ENCODE data around the gene SRD5A1. TPM values are rescaled to one million over a fixed set of nuclear protein-coding genes. Genes with fewer than 3 reads are reported as not detected.

SRD5A1 gene
- total RNA-seq, 1 experiment from 2014 or later = 24.7 TPM

DNA sequence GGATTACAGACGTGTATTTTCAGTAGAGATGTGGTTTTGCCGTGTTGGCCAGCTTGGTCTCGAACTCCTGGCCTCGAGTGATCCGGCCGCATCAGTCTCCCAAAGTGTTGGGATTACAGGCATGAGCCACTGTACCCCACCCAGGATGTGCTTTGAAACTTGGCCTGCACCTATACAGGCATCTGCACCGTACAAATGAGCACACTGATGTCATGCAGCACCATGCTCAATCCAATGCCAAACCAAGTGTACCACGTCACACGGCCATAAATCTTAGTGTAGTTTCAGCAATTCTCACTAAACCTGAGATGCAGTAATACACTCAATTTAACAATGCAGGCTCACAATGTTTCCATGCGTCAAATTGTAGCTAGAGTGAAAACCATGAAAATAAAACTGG is 6.7 kb upstream of the SRD5A1 start:
- H3K4me3 ChIP-seq (replicated peaks in 1 of 2; ENCODE audit: low read depth in 1 of 2, low read length in 2 of 2) = no peak overlapping the region
- no TSS peak for BruUV-seq (replicated peaks)

More for the DNA sequence above, 6.7 kb upstream of the SRD5A1 start:
- H2AFZ ChIP-seq (ENCODE audit: low read depth, low read length, poor library complexity, severe bottlenecking) = no peak overlapping the region
- DNase-seq (ENCODE audit: low read depth, low spot score) (no peak), ATAC-seq (no peak)
- intact Hi-C loops (cut with micrococcal nuclease) = no loop called here
- H3K36me3 ChIP-seq (ENCODE audit: control insufficient read depth in 1 of 2, insufficient read depth in 2 of 2, low read length in 2 of 2) = peaks cover 72 to 92% of the 10 kb centered on the region in 2 experiments
- POLR2A ChIA-PET = no interaction called here
- no peak overlapping the region for H3K4me2 ChIP-seq (ENCODE audit: low read length)
- CTCF ChIA-PET = no interaction called here
- peaks cover 2 to 5% of the 10 kb centered on the region in 2 experiments; a peak in 3 of 4 replicates for H3K4me1 ChIP-seq (ENCODE audit: control insufficient read depth in 1 of 2, insufficient read depth in 2 of 2, low read length in 2 of 2)
- H3K9ac ChIP-seq (ENCODE audit: low read length) = no peak overlapping the region
- no peaks in the 10 kb centered on the region for H3K9me3 ChIP-seq (ENCODE audit: control insufficient read depth in 1 of 2, insufficient read depth in 1 of 2, low read depth in 1 of 2, low read length in 2 of 2)
- RAD21 ChIA-PET (ENCODE audit: low non-redundant PET in 1 of 2, low total read pairs in 2 of 2, uncharacterized antibody in 2 of 2, unreplicated experiment in 2 of 2) = no interaction called here
- no peak overlapping the region for H3K27ac ChIP-seq (ENCODE audit: low read depth, low read length)
- no peak for TF ChIP-seq SIN3A (IDR thresholded peaks at IDR 0.05; ENCODE audit: low read depth)
- no peak for TF ChIP-seq EZH2phosphoT487 (IDR thresholded peaks at IDR 0.05; ENCODE audit: borderline replicate concordance)
- TF ChIP-seq ELF1 (IDR thresholded peaks at IDR 0.05; ENCODE audit: borderline replicate concordance, low read depth) = no peak
- no peak for TF ChIP-seq POLR2A (IDR thresholded peaks at IDR 0.05; ENCODE audit: borderline replicate concordance, extremely low read depth, insufficient read depth, insufficient read length)
- TF ChIP-seq SP1 (IDR thresholded peaks at IDR 0.05; ENCODE audit: low read depth) = no peak
- TF ChIP-seq, protein P1, sequence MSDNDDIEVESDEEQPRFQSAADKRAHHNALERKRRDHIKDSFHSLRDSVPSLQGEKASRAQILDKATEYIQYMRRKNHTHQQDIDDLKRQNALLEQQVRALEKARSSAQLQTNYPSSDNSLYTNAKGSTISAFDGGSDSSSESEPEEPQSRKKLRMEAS (IDR thresholded peaks at IDR 0.05) = no peak
- no peak for TF ChIP-seq EGR1 (IDR thresholded peaks at IDR 0.05; ENCODE audit: low read depth)
- no peak for TF ChIP-seq POLR2AphosphoS5 (IDR thresholded peaks at IDR 0.05; ENCODE audit: low read depth, low read length)
- no peak for TF ChIP-seq RAD21 (IDR thresholded peaks at IDR 0.05; ENCODE audit: low read depth)
- TF ChIP-seq, protein P2, sequence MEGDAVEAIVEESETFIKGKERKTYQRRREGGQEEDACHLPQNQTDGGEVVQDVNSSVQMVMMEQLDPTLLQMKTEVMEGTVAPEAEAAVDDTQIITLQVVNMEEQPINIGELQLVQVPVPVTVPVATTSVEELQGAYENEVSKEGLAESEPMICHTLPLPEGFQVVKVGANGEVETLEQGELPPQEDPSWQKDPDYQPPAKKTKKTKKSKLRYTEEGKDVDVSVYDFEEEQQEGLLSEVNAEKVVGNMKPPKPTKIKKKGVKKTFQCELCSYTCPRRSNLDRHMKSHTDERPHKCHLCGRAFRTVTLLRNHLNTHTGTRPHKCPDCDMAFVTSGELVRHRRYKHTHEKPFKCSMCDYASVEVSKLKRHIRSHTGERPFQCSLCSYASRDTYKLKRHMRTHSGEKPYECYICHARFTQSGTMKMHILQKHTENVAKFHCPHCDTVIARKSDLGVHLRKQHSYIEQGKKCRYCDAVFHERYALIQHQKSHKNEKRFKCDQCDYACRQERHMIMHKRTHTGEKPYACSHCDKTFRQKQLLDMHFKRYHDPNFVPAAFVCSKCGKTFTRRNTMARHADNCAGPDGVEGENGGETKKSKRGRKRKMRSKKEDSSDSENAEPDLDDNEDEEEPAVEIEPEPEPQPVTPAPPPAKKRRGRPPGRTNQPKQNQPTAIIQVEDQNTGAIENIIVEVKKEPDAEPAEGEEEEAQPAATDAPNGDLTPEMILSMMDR (IDR thresholded peaks at IDR 0.05 in 2 of 3, conservative IDR thresholded peaks at IDR 0.05 in 1 of 3; ENCODE audit: borderline replicate concordance in 1 of 3, insufficient read depth in 1 of 3, low read depth in 2 of 3, low read length in 2 of 3) = no peak
- TF ChIP-seq EZH2 (IDR thresholded peaks at IDR 0.05) = no peak
- peaks cover 23% of the 10 kb centered on the region; the same call in 1 of the 2 replicates for H4K20me1 ChIP-seq (ENCODE audit: insufficient read depth)
- no peaks in the 10 kb centered on the region for H3K27me3 ChIP-seq (ENCODE audit: insufficient read depth, low read length)
- no peaks in the 10 kb centered on the region for H3K9me2 ChIP-seq (ENCODE audit: insufficient read depth)
- H3K79me2 ChIP-seq (ENCODE audit: insufficient read depth, low read length) = peaks cover 100% of the 10 kb centered on the region

Data from HCT116 (cell line).